HS-5 (cell line): ENCODE measurements around the gene TSSK2.
"Not testable (repeated sequence)": the region's sequence is repeated elsewhere in the genome, so short reads cannot be mapped to it uniquely, and the experiment has no call there.

Experiments used
- DNase-seq: peaks from one replicate; pipeline ENCODE4 v3.0.0-alpha.2; 2012; ENCODE audit warnings: low read depth

The TSSK2 gene

GRCh38 chr22:19143967-19144400 is 12.9 kb downstream of the TSSK2 start:
- no peak for DNase-seq

- DNase-seq = no peak
Measured at GRCh38 chr22:19146215-19146968, 15.3 kb downstream of the TSSK2 start.

- no peak for DNase-seq
Measured at GRCh38 chr22:19147195-19147780, 16.2 kb downstream of the TSSK2 start.

DNA sequence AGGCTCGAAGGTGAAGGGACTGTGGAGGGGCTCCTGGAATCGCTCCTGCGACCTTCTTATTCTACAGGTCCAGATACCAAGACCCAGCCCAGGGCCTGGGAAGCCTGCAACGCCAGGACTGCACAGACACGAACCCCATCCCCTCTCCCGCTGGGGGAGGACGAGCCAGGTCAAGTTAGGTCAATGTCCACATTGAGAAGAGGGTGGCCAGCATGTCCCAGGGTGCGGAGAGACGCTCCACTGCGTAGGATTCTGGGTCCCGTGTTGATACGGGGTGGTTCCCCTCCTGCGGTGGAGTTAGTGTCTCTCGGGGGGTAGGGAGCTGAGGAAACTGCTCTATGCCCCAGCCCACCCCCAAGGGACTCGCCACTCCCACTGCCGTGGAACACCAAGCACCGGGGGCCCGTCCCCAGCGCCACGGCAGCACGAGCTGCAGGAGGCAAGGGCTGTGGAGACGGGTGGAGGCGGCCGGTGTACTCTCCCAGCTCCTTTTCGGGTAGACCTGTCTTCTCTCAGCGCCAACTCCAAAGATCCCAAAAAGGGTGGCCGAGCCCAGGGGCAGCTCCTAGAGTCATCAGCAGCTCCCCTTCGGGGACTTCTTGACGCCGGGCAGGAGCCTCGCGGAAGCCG is 17.4 kb downstream of the TSSK2 start:
- no peak for DNase-seq

GRCh38 chr22:19149047-19149883 is 18.2 kb downstream of the TSSK2 start:
- no peak for DNase-seq

DNA sequence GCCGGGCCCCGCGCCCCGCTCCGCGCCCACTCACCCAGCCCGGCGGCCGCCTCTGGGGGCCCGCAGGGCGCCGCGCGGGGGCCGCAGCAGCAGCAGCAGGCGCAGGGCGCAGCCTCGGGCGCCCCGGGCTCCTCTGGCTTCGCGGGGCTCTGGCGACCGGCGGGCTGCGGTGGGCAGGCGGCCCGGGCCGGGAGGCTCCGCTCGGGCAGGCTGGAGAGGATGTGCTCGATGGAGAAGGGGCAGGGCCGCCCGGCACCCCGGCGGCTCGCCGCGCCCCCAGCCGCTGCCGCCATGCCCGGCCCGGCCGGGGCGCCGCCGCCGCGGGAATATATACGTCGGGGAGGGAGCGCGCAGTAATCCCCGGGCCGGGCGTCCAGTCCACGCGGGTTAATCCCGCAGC is 18.9 kb downstream of the TSSK2 start, which contains the start of gene GSC2:
GSC2 (minus strand) TSS at position 302 of the 400 bp plus-strand sequence; CDS start at position 293, 9 bp downstream.
- DNase-seq = no peak

GRCh38 chr22:19150482-19151328 is 19.6 kb downstream of the TSSK2 start:
- DNase-seq = no peak

- DNase-seq = no peak
Measured at GRCh38 chr22:19151329-19152191, 20.5 kb downstream of the TSSK2 start.

- DNase-seq = no peak
Measured at GRCh38 chr22:19152942-19153883, 22.1 kb downstream of the TSSK2 start.

DNA sequence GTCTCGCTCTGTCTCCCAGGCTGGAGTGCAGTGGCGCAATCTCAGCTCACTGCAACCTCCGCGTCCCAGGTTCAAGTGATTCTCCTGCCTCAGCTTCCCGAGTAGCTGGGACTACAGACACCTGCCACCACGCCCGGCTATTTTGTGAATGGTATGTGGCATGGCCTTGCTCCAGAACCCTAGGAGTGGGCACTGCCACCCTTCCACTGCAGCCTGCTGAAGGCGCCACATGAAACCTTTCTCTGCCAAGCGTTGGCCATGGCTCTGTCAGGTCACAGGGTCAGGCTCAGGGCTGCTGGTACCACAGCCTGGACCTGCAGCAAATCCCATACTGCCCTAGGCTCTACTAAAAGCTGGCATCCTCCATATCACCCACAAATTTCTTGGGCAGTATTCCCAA is 25.0 kb downstream of the TSSK2 start:
- DNase-seq = not testable (repeated sequence)

- not testable (repeated sequence) for DNase-seq
Measured at GRCh38 chr22:19158649-19159048, 27.5 kb downstream of the TSSK2 start.

- no peak for DNase-seq
Measured at GRCh38 chr22:19164425-19164824, 33.3 kb downstream of the TSSK2 start.

GRCh38 chr22:19166421-19166820 is 35.3 kb downstream of the TSSK2 start:
- DNase-seq = no peak

- no peak for DNase-seq
Measured at GRCh38 chr22:19167106-19167869, 36.2 kb downstream of the TSSK2 start.

DNA sequence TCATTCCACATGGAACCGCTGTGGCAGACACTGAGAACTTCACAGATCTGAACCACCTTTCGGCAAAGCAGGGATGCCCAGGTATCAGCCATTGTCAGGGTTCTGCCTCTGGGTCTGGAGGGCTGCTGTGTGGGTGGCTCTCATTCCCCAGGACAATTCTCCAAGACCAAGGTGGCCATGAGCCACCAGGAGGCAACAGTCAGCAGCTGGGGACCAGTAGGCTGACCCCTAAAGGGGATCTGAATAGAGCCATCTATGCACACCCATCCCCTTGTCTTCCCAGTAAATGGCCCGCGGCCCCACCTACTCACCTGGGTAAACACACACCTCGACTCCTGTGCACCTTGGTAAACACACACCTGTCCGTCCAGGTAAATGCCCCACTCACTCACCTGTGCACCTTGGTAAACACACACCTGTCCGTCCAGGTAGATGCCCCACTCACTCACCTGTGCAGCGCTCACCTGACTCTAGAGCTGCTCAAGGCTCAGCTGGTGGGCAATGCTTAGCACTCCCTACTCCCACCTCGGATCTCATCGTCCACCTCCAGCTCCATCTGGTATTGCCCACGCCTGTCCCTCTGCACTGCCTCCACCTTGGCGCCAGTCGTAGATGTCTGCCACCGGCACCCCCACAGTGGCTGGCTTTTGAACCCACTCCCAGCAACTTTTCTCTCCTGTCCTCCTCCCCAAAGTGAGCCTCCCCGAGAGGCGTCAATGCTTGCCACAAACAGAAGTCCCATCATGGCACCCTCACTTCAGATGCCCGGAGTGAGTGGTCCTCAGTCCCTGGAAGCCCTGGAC is 37.2 kb downstream of the TSSK2 start:
- DNase-seq = no peak

- no peak for DNase-seq
Measured at GRCh38 chr22:19169002-19169946, 38.2 kb downstream of the TSSK2 start.
